ENCODE data around the gene SNRNP70.
"Not testable (repeated sequence)": the region's sequence is repeated elsewhere in the genome, so short reads cannot be mapped to it uniquely, and the experiment has no call there.

The SNRNP70 gene, protein sequence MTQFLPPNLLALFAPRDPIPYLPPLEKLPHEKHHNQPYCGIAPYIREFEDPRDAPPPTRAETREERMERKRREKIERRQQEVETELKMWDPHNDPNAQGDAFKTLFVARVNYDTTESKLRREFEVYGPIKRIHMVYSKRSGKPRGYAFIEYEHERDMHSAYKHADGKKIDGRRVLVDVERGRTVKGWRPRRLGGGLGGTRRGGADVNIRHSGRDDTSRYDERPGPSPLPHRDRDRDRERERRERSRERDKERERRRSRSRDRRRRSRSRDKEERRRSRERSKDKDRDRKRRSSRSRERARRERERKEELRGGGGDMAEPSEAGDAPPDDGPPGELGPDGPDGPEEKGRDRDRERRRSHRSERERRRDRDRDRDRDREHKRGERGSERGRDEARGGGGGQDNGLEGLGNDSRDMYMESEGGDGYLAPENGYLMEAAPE

DNA sequence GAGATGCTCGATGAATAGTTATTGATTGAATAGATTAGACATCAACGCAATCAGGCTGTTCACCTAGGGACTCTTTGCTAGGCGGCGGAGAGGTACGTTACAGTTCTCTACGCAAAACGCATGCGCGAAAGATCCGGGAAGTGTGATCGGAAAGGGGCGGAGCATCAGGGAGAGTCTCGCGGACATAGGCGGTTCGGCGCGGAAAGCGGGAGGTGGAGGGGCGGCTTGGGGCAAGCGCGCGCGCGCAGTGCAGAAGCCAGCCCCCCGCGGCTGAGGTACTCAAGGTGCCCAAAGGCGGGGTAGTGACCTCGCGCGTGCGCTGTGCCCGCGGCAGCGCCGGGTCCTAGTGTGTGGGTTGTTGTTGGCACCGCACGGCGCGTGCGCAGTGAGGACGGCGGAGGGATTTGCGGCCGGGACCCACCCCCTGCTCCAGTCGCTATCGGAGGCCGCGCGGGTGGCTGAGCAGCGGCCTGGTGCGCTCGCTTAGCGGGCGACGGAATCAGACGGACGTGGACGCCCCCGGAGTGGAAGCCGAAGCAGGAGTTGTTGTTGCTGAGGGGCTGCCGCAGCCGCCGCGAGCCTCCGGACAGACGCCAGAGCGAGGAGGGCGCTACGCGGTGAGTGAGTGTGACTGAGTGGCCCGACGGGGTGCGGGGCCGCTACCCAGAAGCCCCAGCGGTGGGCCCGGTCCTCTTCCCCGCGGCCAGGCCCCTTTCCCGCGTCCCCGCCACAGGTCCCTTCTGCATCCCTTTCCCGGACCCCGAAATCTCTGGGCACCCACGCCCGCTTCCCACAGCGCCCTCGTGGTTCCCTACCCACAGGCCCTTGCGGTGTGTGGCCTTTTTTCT lies at the start of gene SNRNP70:
TSS of gene SNRNP70 (plus strand) at position 432 of the 848 bp plus-strand sequence. CDS start 964 bp downstream, outside the sequence.
- DNase-seq: peak; percentile 96 to 99

DNA sequence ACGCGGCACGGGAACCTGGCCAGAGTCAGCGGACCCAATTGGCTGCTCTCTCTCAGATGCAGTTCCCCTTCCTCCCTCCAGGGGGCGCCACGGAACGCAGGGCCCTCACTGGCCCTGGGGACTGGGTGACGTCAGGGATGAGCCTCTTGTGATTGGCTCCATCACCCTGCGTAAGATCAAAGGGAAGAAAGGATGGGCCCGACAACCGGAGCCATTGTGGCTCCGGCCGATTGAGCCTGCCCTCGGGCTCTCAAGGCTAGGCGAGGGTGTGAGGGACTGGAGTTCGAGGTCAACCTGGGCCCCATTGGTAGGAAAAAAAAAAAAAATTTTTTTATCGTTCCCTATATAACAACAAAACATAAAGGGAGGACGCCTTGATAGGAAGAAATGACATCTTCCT lies 48.4 kb upstream of the SNRNP70 start, which contains the start of gene CGB1:
TSS of gene CGB1 (minus strand) at position 81 of the 400 bp plus-strand sequence. CDS start 184 bp downstream, outside the sequence.
- DNase-seq: not testable (repeated sequence)

DNA sequence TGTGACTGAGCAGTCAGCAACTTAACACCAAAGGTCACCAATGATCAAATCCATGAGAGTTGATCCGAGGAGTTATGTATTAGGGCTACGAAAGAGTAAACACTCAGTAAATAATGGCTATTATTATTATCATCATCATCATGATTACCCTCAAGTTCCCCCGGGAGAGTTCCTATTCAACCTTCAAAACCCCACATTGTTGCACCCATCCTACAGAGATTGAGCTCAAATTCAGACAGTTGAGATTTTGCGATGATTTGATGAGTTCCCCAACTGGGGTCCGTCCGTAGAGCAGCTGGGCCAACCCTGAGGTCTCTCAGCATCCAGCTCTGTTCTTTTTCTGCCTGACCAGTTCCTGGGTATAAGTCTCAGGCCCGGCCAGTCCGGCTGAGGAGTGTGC lies 47.1 kb upstream of the SNRNP70 start:
- not testable (repeated sequence) for DNase-seq

DNA sequence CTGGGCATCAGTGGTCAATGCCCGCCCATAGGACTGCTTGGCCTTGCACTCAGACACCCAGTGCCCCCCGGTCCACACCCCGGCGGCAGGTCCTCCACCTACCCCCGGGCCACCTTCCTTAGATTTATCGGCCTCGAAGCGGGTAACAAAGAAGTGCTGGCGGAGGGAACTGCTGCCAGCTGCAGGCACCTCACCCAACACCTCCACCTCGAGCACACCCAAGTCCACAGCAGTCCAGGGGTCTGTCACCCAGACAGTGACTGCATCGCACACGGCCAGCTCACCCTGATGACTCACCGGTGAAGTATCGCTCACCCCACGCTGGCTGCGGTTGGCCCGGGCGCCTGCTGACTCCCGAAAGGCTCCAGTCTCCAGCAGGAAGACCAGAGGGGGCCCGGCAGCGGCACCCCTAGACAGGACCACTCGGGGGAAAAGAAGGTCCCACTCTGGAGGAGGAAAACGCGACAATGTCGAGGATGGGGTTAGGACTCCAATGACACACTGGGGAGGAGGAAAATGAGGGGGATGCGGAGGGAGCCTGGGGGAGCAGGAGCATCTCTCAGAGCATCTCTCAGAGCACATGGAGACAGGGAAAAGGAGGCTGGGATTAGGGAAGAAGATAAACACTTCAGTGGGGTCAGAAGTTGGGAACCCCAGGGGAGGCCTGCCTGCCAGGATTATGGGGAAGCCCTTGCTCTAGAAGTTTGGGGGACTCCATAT lies 46.5 kb upstream of the SNRNP70 start:
- not testable (repeated sequence) for DNase-seq

DNA sequence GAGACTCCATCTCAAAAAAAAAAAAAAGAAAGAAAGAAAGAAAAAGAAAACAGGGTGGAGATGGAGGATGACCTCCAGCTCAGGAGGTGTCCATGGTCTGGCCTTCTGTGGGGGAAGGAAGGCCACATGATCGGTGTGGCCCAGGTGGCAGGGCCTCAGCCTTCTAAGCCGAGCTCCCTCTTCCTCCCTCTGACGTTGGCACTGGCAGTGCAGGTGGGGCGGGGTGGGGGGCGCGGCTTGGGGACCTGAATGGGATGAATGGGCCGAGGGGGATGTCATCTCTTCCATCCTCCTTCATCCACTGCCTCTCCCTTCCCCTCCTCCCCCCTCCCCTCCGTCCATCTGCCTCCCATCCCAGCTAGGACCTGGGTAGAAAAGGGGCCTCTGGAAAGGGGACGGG lies 45.5 kb upstream of the SNRNP70 start:
- not testable (repeated sequence) for DNase-seq

DNA sequence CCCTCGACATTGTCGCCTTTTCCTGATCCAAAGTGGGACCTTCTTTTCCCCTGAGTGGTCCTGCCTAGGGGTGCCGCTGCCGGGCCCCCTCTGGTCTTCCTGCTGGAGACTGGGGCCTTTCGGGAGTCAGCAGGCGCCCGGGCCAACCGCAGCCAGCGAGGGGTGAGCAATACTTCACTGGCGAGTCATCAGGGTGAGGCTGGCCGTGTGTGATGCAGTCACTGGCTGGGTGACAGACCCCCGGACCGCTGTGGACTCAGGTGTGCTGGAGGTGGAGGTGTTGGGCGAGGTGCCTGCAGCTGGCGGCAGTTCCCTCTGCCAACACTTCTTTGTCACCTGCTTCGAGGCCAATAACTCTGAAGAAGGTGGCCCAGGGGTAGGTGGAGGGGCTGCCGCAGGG lies 43.1 kb upstream of the SNRNP70 start:
- DNase-seq: no peak

DNA sequence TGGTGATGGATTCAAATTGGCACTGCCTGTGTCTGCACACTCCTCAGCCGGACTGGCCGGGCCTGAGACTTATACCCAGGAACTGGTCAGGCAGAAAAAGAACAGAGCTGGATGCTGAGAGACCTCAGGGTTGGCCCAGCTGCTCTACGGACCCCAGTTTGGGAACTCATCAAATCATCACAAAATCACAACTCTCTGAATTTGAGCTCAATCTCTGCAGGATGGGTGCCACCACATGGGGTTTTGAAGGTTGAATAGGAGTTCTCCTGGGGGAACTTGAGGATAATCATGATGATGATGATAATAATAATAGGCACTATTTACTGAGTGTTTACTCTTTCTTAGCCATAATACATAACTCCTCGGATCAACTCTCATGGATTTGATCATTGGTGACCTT lies 42.6 kb upstream of the SNRNP70 start:
- DNase-seq: not testable (repeated sequence)

DNA sequence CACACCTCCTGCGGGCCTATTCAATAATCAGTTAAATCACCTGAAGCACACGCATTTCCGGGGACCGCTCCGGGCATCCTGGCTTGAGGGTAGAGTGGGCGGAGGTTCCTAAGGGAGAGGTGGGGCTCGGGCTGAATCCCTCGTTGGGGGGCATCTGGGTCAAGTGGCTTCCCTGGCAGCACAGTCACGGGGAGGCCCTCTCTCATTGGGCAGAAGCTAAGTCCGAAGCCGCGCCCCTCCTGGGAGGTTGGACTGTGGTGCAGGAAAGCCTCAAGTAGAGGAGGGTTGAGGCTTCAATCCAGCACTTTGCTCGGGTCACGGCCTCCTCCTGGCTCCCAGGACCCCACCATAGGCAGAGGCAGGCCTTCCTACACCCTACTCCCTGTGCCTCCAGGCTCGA lies 41.7 kb upstream of the SNRNP70 start, which contains the start of gene CGB5:
TSS of gene CGB5 (plus strand) at position 301 of the 400 bp plus-strand sequence. CDS start 362 bp downstream, outside the sequence.
- not testable (repeated sequence) for DNase-seq

DNA sequence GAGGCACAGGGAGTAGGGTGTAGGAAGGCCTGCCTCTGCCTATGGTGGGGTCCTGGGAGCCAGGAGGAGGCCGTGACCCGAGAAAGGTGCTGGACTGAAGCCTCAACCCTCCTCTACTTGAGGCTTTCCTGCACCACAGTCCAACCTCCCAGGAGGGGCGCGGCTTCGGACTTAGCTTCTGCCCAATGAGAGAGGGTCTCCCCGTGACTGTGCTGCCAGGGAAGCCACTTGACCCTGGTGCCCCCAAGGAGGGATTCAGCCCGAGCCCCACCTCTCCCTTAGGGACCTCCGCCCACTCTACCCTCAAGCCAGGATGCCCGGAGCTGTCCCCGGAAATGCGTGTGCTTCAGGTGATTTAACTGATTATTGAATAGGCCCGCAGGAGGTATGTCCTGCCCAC lies 36.2 kb upstream of the SNRNP70 start, which contains the start of gene CGB8:
TSS of gene CGB8 (minus strand) at position 101 of the 400 bp plus-strand sequence. CDS start 372 bp downstream, outside the sequence.
- DNase-seq: not testable (repeated sequence)

DNA sequence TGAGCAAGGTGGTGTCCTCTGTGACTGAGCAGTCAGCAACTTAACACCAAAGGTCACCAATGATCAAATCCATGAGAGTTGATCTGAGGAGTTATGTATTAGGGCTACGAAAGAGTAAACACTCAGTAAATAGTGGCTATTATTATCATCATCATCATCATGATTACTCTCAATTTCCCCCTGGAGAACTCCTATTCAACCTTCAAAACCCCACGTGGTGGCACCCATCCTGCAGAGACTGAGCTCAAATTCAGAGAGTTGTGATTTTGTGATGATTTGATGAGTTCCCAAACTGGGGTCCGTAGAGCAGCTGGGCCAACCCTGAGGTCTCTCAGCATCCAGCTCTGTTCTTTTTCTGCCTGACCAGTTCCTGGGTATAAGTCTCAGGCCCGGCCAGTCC lies 35.4 kb upstream of the SNRNP70 start:
- not testable (repeated sequence) for DNase-seq

DNA sequence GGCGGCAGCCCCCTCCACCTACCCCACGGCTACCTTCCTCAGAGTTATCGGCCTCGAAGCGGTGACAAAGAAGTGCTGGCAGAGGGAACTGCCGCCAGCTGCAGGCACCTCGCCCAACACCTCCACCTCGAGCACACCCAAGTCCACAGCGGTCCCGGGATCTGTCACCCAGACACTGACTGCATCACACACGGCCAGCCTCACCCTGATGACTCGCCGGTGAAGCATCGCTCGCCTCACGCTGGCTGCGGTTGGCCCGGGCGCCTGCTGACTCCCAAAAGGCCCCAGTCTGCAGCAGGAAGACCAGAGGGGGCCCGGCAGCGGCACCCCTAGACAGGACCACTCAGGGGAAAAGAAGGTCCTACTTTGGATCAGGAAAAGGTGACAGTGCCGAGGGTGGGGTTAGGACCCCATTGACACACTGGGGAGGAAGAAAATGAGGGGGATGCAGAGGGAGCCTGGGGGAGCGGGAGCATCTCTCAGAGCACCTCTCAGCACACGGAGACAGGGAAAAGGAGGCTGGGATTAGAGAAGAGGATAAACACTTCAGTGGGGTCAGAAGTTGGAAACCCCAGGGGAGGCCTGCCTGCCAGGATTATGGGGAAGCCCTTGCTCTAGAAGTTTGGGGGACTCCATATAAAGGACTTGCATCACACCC lies 34.7 kb upstream of the SNRNP70 start:
- not testable (repeated sequence) for DNase-seq

DNA sequence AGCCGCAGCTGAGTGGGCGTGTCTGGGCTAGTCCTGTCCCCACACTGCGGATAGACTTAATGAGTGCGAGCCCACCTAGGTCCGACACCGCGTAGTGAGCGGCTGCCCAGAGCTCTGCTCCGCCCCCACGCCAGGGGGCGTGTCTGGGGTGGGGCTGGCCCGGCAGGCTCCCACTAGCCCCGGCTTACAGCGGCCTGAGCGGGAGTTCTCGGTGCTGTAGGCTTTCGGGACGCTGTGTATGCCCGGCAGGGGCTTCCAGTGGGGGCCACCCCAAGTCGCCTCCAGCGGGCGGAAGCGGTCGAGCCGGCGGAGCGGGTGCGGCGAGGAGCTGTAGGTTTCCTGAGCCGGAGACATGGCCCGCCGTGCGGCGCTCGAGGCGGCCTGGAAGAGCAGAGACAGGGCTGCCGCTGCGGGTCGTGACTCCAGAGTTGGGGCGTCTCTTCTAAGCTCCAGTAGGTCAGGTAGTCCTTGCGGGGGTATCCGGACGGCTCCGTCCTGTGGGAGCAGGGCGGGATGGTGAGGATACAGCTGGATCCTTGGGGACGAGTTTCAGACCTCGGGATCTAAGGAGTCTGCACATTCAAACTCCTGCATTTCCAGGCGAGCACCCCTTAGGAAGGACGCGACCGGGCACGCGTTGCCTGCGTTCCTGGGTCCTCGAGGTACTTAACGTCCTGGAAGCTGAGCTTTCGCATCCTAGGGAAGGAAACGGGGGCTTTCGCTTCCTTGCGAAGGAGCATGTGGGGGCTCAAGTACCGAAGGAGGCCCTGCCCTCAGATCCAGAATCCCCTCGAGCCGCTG lies 28.9 kb upstream of the SNRNP70 start:
- peak; percentile 29 for DNase-seq

DNA sequence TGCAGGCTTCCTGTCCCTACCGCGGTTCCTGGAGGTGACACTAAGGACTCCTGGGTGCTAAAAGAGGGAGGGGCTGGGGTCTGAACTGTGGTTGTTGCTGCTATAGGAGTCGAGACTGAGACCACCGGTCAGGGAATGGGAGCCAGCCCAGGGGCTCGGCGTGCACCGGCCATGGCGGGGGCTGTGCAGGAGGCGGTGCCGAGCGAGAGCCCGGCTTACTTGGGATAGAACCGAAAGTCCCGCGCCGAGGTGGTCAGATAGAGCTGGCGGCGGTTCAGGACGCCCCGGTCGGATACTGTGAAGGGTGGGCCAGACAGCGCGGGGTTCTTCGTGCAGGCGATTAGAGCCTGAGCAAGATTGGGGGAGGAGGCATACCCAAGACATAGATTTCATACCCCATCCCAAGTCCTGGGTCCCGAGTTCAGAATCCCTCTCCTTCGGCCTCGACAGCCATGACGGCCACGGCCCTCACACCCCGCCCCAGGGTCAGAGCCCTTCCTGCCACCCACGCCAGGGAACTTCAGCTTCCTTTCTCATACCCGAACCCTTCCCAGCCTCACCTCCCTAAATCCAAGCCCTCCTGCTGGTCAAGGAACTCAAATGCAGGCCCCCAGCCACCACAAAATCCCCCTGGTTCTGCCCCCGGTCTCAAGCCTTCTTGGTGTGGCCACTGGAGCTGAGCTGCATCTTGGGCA lies 28.2 kb upstream of the SNRNP70 start:
- DNase-seq: not testable (repeated sequence)

DNA sequence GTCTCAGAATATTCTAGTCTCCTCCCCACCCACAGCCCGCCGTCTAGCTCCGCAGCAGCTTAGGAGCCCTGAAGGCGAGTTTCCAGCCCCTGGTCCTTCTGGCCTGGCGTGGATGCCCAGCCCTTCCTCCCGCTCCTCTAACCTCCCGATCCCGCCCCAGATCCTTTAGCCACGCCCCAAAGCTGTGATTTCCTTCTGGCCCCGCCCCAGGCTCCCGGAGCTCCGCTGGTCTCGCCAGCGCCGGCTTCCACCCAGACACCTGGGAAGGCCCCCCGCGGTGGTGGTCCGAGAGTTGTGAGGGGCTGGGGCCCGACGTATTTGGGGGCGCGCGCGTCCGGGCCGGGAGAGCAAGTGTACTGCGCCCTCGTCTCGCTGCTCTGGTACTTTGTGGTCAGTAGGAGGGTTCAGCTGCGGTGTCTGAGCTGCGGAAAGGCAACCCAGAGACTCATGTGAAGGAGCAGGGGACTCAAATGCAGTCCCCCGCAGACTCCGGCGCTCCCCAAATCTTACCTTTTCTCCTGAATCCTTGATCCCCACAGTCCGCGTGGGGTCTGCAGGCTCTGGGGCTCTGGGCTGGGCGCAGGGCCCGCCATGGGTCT lies 27.5 kb upstream of the SNRNP70 start, which contains the start of gene CGB7:
TSS of gene CGB7 (minus strand) at position 114 of the 599 bp plus-strand sequence. CDS start 2,374 bp downstream, outside the sequence.
- DNase-seq: peak; percentile 18 to 32

DNA sequence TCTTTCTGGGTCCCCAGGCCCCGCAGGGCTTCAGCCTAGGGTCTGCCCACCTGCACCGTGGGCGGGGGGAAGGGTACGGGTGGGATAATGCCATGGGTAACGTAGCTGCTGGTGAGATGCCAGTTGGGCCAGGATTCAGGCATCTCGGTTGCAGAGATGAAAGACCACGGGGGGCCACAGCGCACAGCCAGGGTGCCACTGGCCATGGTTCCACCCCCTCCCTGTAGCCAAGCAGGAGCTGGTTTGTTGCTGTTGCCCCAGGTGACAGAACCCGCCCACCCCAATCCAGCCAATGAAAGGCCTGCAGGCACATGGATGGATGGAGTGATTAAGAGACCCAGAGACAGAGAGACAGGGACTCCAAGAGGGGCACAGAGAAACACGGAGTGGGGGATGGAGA lies 26.7 kb upstream of the SNRNP70 start:
- DNase-seq: no peak

DNA sequence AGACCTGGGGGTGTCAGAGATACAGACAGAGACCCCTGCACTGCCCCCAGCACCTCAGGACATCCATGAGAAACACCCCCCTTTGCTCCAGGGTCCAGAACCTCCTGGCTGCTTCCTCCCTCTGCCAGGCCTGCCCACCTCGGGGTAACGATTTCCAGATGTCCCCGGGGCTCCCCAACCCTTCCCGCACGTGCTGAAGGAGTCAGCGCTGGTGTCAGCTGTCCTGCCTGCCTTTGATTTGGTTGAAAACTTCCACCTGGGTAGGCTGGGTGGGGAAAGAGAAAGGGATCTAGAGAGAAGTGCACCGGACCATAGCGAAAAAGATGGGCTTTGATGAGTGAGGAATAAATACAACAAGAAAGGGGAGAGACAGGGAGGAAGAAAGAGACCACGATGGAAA lies 26.2 kb upstream of the SNRNP70 start:
- DNase-seq: no peak

DNA sequence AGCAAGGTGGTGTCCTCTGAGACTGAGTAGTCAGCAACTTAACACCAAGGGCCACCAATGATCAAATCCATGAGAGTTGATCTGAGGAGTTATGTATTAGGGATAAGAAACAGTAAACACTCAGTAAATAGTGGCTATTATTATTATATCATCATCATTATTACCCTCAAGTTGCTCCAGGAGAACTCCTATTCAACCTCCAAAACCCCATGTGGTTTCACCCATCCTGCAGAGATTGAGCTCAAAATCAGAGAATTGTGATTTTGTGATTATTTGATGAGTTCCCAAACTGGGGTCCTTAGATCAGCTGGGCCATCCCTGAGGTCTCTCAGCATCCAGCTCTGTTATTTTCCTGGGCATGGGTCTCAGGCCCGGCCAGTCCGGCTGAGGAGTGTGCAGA lies 24.3 kb upstream of the SNRNP70 start:
- DNase-seq: no peak

DNA sequence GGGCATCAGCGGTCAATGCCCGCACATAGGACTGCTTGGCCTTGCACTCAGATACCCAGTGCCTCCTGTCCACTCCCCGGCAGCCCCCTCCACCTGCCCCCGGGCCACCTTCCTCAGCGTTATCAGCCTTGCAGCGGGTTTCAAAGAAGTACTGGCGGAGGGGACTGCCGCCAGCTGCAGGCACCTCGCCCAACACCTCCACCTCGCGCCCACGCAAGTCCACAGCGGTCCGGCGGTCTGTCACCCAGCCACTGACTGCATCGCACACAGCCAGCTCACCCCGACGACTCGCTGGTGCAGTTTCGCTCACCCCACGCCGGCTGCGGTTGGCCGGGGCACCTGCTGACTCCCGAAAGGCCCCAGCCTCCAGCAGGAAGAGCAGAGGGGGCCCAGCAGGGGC lies 23.8 kb upstream of the SNRNP70 start:
- no peak for DNase-seq

DNA sequence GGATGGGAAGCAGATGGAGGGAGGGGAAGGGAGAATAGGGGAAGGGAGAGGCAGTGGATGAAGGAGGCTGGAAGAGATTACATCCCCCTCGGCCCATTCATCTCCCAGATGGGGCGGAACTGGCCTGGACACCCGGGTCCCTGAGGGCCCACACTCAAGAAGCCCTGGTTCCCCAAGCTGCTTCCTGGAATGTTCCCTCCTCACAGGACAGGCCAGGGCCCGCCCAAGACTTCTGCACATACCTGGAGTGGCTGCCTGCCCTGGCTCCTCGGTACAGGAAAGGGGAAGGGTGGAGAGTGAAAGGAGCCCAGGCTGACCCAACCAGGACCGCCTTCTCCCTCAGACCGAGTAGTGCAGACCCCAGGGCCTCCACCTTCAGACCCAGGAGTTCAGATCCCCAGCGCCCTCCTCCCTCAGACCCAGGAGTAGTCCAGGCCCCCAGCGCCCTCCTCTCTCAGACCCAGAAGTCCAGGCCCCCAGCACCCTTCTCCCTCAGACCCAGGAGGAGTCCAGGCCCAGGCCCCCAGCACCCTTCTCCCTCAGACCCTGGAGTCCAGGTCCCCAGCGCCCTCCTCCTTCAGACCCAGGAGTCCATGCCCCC lies 21.1 kb upstream of the SNRNP70 start:
- DNase-seq: no peak

Measured in activated CD4-positive, alpha-beta T cell treated with anti-CD3 and anti-CD28 coated beads, Interleukin-2, amount 50 U/mL, for 4 hours (primary cell).